Neuron (in vitro differentiated cells): ENCODE measurements around the gene SH2D3A.
"Not testable (repeated sequence)": the region's sequence is repeated elsewhere in the genome, so short reads cannot be mapped to it uniquely, and the experiment has no call there.

Source experiments
- H2AFZ ChIP-seq: one replicate; pipeline ENCODE4 v1.6.1; 2013; ENCODE audit warnings: low read depth, mild to moderate bottlenecking, inconsistent platforms, low read length, moderate library complexity
- H3K27me3 ChIP-seq: one replicate; pipeline ENCODE4 v1.6.1; 2013; ENCODE audit warnings: low read length; ENCODE audit not compliant: insufficient read depth
- H3K36me3 ChIP-seq: one replicate; pipeline ENCODE4 v1.6.1; 2013; ENCODE audit warnings: low read length; ENCODE audit not compliant: insufficient read depth
- H3K4me1 ChIP-seq: one replicate; pipeline ENCODE4 v1.6.1; 2013; ENCODE audit warnings: low read length; ENCODE audit not compliant: insufficient read depth
- H3K4me3 ChIP-seq: 2 replicates; pipeline ENCODE4 v1.5.1; 2013; ENCODE audit warnings: mild to moderate bottlenecking, low read length, moderate library complexity
- H3K9me3 ChIP-seq: one replicate; pipeline ENCODE4 v1.6.1; 2013; ENCODE audit warnings: low read length

The SH2D3A gene

GRCh38 chr19:6800160-6800790 is 33.0 kb upstream of the SH2D3A start:
- H2AFZ ChIP-seq, H3K27me3 ChIP-seq, H3K36me3 ChIP-seq, H3K4me1 ChIP-seq, H3K9me3 ChIP-seq, H3K4me3 ChIP-seq: not testable (repeated sequence)

GRCh38 chr19:6797646-6798045 is 30.4 kb upstream of the SH2D3A start:
- no peaks in the 10 kb centered on the region for H3K36me3 ChIP-seq
- no peak overlapping the region for H2AFZ ChIP-seq
- H3K4me3 ChIP-seq: no peak overlapping the region
- H3K4me1 ChIP-seq: no peaks in the 10 kb centered on the region
- no peaks in the 10 kb centered on the region for H3K27me3 ChIP-seq
- H3K9me3 ChIP-seq: no peaks in the 10 kb centered on the region

- Histone ChIP-seq H3K4me1 (no peaks in the 10 kb centered on the region), H3K9me3 (peaks cover 3% of the 10 kb centered on the region), H3K36me3 (no peaks in the 10 kb centered on the region), H3K4me3 (no peak overlapping the region), H3K27me3 (no peaks in the 10 kb centered on the region), H2AFZ (no peak overlapping the region)
These were observed 29.0 kb upstream of the SH2D3A start for GRCh38 chr19:6796278-6796677.

GRCh38 chr19:6794686-6795431 is 27.6 kb upstream of the SH2D3A start:
- Histone ChIP-seq H3K4me1 (no peaks in the 10 kb centered on the region), H3K9me3 (peaks cover 5% of the 10 kb centered on the region)

GRCh38 chr19:6793973-6794372 is 26.7 kb upstream of the SH2D3A start:
- no peak overlapping the region for H2AFZ ChIP-seq
- H3K4me1 ChIP-seq: no peaks in the 10 kb centered on the region
- H3K27me3 ChIP-seq: no peaks in the 10 kb centered on the region
- H3K36me3 ChIP-seq: no peaks in the 10 kb centered on the region
- no peak overlapping the region for H3K4me3 ChIP-seq
- peaks cover 5% of the 10 kb centered on the region for H3K9me3 ChIP-seq

More at GRCh38 chr19:6794686-6795431, 27.6 kb upstream of the SH2D3A start:
- Histone ChIP-seq H3K36me3 (no peaks in the 10 kb centered on the region), H3K4me3 (no peak overlapping the region), H3K27me3 (no peaks in the 10 kb centered on the region), H2AFZ (no peak overlapping the region)

- no peaks in the 10 kb centered on the region for H3K4me1 ChIP-seq
- H3K27me3 ChIP-seq: no peaks in the 10 kb centered on the region
- H3K4me3 ChIP-seq: no peak overlapping the region
- H3K36me3 ChIP-seq: no peaks in the 10 kb centered on the region
- peaks cover 5% of the 10 kb centered on the region for H3K9me3 ChIP-seq
- no peak overlapping the region for H2AFZ ChIP-seq
These were observed 26.2 kb upstream of the SH2D3A start for GRCh38 chr19:6793411-6793810.

- Histone ChIP-seq H3K36me3 (no peaks in the 10 kb centered on the region), H3K4me3 (no peak overlapping the region), H3K9me3 (peaks cover 5% of the 10 kb centered on the region), H2AFZ (no peak overlapping the region), H3K27me3 (no peaks in the 10 kb centered on the region), H3K4me1 (no peaks in the 10 kb centered on the region)
These were observed 24.0 kb upstream of the SH2D3A start for GRCh38 chr19:6791237-6791636.

- Histone ChIP-seq H3K4me3 (no peak overlapping the region), H3K4me1 (no peaks in the 10 kb centered on the region), H3K9me3 (peaks cover 5% of the 10 kb centered on the region)
These were observed 23.2 kb upstream of the SH2D3A start for GRCh38 chr19:6790194-6791128.

GRCh38 chr19:6788896-6789295 is 21.7 kb upstream of the SH2D3A start:
- Histone ChIP-seq H3K4me3 (no peak overlapping the region), H3K9me3 (peaks cover 5% of the 10 kb centered on the region), H3K36me3 (no peaks in the 10 kb centered on the region), H3K27me3 (no peaks in the 10 kb centered on the region), H2AFZ (no peak overlapping the region), H3K4me1 (no peaks in the 10 kb centered on the region)

More at GRCh38 chr19:6790194-6791128, 23.2 kb upstream of the SH2D3A start:
- Histone ChIP-seq H2AFZ (no peak overlapping the region), H3K36me3 (no peaks in the 10 kb centered on the region), H3K27me3 (no peaks in the 10 kb centered on the region)

GRCh38 chr19:6787393-6787792 is 20.2 kb upstream of the SH2D3A start:
- peaks cover 5% of the 10 kb centered on the region for H3K9me3 ChIP-seq
- no peak overlapping the region for H2AFZ ChIP-seq
- H3K27me3 ChIP-seq: no peaks in the 10 kb centered on the region
- H3K36me3 ChIP-seq: no peaks in the 10 kb centered on the region
- H3K4me1 ChIP-seq: no peaks in the 10 kb centered on the region
- no peak overlapping the region for H3K4me3 ChIP-seq

GRCh38 chr19:6779206-6779605 is 12.0 kb upstream of the SH2D3A start:
- Histone ChIP-seq H3K4me1 (no peaks in the 10 kb centered on the region), H3K36me3 (no peaks in the 10 kb centered on the region), H3K9me3 (no peaks in the 10 kb centered on the region), H3K27me3 (no peaks in the 10 kb centered on the region), H2AFZ (no peak overlapping the region), H3K4me3 (no peak overlapping the region)

GRCh38 chr19:6778386-6778785 is 11.2 kb upstream of the SH2D3A start:
- H2AFZ ChIP-seq: no peak overlapping the region
- H3K4me3 ChIP-seq: no peak overlapping the region

GRCh38 chr19:6777434-6777833 is 10.2 kb upstream of the SH2D3A start:
- no peak overlapping the region for H2AFZ ChIP-seq
- no peaks in the 10 kb centered on the region for H3K9me3 ChIP-seq
- H3K4me1 ChIP-seq: no peaks in the 10 kb centered on the region
- H3K36me3 ChIP-seq: no peaks in the 10 kb centered on the region
- H3K27me3 ChIP-seq: no peaks in the 10 kb centered on the region
- H3K4me3 ChIP-seq: no peak overlapping the region

More at GRCh38 chr19:6778386-6778785, 11.2 kb upstream of the SH2D3A start:
- Histone ChIP-seq H3K4me1 (no peaks in the 10 kb centered on the region), H3K36me3 (no peaks in the 10 kb centered on the region), H3K9me3 (no peaks in the 10 kb centered on the region), H3K27me3 (no peaks in the 10 kb centered on the region)
